Activated effector memory CD4-positive, alpha-beta T cell treated with Interleukin-2 at 50 U/mL for 16 hours (primary cell): ENCODE results near the gene GPR171.

Experiments
- DNase-seq: peaks from one replicate; pipeline ENCODE4 v3.0.0-alpha.2; 2020

Gene GPR171

DNA sequence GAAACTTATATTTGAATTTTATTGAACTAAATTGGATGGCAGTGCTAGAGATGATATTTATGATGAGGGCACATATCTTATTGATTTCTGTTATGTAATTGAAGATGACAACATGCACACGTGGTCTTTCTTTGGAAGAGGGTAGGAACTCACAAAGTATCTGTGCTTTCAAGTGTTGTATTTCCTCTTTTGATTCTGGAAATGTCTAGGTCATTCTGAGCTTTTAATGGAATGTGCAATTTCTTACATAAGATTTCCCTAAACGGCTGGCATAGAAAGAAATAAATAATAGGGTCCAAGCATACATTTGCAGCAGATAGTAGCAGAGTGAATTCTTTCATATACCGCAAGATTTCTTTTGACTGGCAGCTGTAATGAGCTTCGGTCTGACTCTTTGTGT, 10.1 kb upstream of the GPR171 start:
- no peak for DNase-seq

DNA sequence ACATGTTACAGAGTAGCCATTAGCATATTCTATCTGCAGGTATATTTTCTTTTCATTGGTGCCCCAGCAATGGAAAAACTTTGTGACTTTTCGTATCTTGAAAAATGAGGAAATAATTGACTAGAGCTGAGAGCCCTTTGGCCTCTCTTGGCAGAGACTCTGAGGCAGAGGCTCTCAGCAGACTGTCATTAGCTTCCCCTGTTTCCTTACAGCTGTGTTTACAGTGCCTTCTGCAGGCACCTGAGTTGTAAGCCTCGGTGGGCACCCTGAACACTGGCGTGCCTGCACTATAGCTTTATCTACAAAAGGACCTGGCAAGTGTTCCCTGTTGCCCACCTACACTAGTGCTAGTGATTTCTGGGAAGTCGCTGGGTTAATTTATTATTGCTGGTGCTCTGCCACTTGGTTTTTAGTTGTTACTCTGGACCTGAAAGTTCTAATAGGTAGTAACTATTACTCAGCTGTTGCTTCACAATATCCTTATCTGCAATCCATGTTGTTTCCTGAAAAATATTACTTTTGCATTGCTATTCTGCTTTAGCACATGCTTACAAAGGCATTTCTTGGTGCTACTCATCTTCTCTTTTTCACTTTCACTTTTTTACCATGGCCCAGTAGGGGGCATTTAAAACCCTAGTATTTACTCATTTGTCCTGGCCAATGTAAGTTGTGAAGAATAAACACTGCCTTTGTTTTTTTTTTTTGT, 7.8 kb upstream of the GPR171 start:
- DNase-seq = no peak

DNA sequence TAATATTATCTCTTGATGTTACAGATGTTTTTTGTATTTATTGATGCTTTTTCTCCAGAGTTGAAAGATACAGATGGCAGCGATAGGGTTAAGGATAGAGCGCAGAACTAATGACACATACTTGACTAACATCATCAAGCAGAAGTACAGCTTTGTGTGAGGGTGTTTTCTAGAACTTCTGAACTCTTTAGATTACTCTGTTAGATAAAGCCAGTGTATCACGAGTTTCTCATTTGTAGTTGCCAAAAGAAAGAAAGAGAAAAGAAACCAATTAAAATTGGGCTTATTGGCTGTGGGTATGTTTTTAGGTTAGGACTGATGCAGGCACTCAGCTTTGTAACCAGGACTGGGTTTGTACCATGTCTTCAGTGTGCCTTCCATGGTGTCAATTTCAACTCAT, 6.6 kb upstream of the GPR171 start:
- DNase-seq = no peak

GRCh38 chr3:151206201-151206600, 3.2 kb upstream of the GPR171 start:
- DNase-seq = no peak

DNA sequence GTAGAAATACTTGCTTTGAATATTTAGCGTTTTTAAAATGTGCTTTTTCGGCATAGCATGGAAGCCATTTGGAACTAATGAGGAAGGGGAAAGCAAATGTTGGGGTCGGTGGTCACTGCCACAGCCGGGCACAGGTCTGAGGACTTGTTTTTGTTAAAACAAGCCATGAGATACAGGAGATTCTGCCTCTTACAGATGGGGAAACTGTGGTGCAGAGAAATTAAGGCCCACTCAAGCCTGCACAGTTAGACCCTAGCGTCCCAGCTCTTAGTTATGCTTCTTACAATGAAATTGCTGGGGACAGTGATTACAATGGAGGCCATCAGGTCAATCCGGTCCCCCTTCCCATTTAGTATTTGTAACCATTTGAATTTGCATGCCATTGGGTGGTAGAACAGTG, 2.5 kb upstream of the GPR171 start:
- DNase-seq = no peak

DNA sequence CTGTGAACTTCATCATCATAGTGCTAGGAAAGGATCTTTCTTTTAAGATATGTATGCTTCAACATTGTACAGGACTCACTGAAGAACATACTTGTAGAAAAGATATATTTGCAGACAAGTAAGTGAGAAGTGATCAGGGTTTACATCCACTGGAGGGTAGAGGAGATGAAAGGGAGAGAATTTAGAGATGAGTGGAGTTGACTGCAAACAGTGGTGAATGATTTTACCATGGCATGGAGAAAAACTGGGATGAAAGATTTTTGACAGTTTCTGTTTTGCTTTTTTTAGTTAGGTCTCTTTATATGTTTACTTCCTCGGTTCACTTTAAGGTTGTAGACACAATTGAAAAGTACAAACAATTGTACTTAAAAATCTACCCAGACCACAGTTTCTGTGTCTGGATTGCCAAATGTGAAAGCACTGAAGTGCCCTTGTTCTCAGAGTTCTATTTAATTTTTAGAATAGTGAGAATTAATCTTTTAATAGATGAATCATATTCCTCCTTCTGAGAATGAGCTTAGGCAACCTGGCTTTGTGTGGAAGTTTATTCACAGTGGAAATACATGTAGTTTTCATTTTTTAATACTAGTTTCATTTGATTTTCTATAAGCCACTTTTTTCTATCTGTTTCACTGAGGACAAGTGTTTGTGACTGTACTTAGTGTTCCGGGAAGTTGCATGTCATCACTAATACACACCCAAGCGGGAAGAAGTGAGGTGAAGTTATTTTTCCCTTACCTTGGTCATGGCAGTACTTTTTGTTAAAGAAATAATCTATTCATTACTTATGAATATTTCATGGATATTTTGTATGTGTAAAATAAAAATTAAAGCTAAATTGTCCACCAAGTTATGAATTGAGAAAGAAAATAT, 1.8 kb upstream of the GPR171 start:
- DNase-seq = no peak

DNA sequence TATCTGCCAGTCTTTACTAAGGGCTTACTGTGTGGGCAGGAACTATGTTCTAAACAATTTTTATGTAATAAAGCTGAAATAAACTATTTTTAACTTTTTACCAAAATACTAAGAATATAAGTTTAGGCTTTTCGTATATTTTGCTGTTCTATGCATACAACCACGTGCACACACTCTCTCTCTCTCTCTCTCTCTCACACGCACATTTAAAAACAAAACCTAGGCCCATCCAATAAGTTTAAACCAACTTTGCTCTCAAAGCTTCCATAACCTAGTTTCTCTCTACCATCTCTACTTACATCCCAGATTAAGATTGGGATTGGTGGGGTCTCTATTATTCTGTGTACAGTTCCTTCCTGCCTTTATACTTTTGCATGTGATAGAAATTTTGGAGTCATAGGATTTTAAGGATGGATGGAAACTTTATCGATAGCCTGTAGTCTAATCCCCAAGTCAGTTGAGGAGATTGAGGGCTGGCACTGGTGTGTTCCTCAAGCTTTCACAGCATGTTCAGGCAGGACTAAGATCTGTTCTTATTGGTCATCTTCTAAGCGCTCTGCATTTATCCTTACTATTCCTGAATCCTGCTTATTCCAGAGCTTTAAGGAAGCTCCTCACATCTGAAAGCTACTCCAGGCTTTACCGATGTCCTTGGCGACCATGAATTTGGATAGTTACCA, 1.8 kb downstream of the GPR171 start:
- no peak for DNase-seq

GRCh38 chr3:151200586-151200985, 2.4 kb downstream of the GPR171 start:
- no peak for DNase-seq

DNA sequence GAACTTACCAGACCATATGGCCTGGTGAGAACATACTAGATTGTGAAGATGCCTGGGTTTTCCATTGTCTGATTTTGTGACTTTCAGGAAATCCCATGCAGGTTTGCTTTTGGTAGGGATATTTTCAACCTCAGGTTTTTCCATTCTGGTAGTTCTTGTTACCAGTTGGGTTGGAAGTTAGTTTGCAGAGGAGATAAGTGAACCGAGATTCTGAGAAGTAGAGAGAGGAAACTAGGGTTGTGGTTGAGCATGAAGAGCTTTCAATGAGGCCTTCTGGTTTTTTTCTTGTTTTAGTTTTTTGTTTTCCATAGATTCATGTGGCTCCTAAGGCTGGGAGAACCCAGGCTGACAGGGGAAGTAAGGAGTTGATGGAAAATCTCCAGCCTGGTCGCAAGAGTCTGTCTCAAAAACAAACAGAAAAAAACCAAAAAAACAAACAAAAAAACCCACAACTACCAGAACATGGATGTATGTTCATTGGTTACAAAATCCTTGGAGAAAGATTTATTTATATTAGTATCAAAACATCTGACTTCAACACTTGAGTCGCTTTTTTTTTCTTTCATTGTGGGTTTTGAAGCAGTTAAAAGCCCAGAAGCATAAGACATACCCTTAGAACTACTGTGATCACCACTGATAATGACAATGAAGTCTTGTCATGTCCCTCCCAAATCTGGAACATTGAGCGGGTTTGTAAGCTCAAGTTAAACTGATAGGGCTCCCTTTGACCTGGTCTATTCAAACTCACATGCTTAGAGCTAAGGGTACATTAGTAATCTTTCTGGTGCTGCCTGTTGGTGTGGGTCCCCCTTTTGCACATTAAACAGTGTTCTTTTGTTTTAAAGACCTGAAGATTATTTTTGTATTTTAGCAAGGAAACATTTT, 3.2 kb downstream of the GPR171 start:
- no peak for DNase-seq

- no peak for DNase-seq
Observed at GRCh38 chr3:151198849-151199248, 4.2 kb downstream of the GPR171 start.

- no peak for DNase-seq
Observed at GRCh38 chr3:151197981-151198767, 4.8 kb downstream of the GPR171 start.

DNA sequence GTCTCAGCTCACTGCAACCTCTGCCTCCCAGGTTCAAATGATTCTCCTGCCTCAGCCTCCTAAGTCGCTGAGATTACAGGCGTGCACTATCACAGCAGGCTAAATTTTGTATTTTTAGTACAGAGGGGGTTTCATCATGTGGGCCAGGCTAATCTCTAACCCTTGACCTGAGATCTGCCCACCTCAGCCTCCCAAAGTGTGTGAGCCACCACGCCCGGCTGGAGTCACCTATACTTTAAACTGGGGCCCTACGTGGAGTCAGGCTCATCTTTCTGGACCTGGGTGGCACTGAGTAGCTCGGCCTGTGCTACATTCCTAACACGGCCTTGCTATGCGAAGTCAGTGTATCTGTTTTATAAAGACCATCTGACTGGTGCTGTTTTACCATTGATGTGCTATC, 5.8 kb downstream of the GPR171 start:
- no peak for DNase-seq

GRCh38 chr3:151196434-151196833, 6.6 kb downstream of the GPR171 start:
- DNase-seq = no peak

DNA sequence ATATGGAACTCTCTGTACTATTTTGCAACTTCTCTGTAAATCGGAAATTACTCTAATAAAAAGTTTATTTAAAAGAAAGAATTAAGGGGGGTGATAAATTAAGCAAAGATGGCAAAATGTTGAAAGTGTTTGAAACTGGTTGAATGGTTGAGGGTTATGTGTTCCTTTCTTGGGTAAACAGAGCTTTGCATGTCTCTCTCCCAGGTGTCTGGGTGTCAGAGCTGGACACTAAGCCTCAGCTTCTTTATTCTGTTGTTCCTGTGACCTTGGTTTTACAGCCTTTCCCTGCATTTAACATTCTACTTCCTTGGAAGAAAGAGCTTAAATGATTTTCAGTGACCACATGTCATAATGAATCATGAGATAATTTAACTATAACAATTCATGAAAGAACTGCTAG, 7.2 kb downstream of the GPR171 start:
- no peak for DNase-seq

DNA sequence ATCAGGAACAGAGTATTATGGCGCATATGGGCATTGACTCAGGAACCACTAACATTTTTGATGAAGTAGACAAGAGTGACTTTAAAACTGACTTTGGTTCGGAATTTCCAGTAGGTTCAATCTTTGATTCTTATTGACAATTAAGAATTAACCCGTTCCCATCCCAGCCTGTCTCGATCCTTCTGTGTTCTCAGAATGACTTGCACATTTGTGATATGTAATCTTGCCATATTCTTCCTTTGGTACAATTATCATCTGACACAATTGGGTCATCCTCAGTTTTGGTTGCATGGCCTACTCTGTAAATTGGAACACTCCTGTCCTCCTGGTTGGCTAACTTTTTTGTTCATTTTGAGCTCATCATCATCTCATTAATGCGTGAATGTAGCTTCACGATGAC, 10.5 kb downstream of the GPR171 start:
- no peak for DNase-seq

- no peak for DNase-seq
Observed at GRCh38 chr3:151191095-151191494, 11.9 kb downstream of the GPR171 start.

GRCh38 chr3:151183265-151183671, 19.7 kb downstream of the GPR171 start:
- DNase-seq = no peak

DNA sequence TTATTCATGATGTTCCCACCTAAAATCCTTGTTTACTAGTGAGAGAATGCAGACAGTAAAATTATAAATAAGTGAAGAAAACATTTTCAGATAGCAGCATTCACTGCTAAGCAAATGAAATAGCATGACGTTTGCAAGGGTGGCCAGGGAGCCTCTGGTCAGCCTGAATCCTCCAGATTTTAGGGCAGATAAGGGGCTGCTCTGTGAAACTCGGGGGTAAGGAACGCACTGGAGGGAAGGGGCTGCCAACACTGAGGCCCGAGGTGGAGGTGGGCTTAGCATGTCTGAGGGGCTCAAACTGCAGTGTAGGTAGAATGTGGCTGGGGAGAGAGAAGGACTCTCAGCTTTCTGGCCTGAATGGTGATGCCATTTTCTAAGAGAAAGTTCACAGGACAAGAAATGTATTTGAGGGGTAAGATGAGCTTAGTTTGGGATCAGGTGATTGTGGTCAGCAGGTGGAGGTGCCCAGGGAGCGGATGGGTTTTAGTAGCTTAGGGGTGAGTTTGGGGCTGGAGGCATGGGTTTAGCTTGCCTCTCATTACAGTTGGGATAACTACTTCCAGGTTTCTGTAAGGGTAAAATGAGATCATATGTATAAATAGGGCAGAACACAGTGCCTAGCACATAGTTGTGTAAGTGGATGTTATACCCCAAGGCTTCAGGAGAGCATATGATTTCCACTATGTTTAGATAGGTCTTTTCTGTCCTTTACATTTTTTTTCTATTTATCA, 20.5 kb downstream of the GPR171 start:
- no peak for DNase-seq

DNA sequence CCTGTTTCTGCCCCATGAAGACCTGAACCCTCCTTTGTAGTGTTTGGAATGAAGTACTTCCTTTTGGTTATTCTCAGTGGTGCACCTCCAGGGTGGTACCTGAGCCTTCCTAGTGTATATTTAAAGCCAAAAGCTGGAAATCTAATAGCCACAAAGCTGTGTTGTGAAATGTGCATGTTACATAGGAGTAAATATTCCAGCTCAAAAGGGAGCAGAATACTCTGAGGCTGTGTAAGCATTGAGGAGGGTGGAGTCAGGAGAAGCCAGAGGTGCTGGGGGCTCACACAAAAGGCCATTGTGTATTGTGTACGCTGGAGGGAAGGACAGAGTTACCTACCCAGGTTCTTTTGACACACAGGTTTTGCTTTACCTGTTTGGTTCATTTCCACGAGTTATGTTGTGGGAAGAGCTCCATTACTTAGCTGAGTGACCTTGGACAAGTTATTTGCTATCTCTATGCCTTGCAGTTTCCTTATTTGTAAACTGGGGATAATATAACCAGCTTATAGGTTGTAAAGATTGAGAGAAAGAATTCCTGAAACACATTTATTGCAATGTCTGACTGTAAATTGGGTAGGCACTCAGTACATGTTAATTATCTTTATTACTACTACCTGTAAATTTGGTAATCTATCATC, 24.7 kb downstream of the GPR171 start:
- no peak for DNase-seq

DNA sequence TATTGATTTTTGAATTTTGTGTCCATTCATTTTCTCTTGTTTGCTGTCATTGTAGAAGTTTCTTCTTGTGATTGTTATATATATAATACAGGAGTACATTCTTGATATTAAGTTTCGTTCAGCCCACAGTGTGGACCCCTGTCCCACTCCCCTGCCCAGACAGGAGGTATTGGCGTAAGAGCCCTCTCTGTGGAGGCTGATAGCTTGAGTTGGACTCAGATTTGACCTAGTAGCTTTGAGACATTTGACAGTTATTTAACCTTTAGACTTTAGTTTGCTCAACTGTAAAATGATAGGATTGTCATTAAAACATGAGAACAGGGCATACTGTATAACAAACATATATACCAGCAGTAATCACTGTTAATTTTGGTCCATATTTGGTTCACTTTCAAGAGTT, 27.1 kb downstream of the GPR171 start:
- no peak for DNase-seq

- no peak for DNase-seq
Observed at GRCh38 chr3:151174351-151174750, 28.7 kb downstream of the GPR171 start.
